MM.1S (cell line): ENCODE data around the gene KRT32.

Experiments used
- CTCF ChIP-seq: fragments of 300-600 bp; sonication (generic); IDR thresholded peaks from 2 replicates; pipeline ENCODE4 v1.5.1; 2016; ENCODE audit warnings: antibody characterized with exemption, low read length, mixed read lengths
- EZH2 ChIP-seq: fragments of 300-600 bp; sonication (generic); optimal IDR thresholded peaks from 2 replicates; pipeline ENCODE3; 2017; ENCODE audit warnings: low read depth, mild to moderate bottlenecking, antibody characterized with exemption, low read length, mixed read lengths
- EZH2phosphoT487 ChIP-seq: fragments of 300-600 bp; sonication (generic); IDR thresholded peaks from 2 replicates; pipeline ENCODE4 v1.6.1; 2018; ENCODE audit warnings: antibody characterized with exemption, low read length

DNA sequence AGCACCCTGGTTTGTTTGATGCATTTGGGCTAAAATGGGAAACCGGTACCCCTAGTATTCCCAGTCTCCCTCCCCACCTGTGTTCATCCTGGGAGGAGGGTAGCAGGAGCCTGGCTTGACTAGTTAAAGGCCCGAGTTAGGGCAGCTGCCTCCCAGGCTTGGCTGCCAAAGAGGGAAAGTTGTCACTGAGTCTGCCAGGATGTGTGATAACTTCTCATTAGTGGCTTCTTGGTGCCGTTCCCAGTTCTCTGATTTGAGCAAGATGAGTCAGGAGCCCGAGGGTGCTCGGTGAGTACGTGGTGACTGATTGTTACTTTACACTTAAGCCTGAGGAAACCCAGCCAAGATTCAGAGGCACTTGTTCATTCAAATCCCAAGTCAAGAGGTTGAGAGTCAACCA is 2.5 kb downstream of the KRT32 start:
- no peak for TF ChIP-seq CTCF
- TF ChIP-seq EZH2phosphoT487: no peak
- TF ChIP-seq EZH2: no peak
